Hepatic stellate cell (primary cell): ENCODE measurements around the gene POLR2E.

Source experiments
- DNase-seq: peaks from one replicate; pipeline ENCODE4 v3.0.0; 2011; ENCODE audit warnings: low spot score

Gene POLR2E

DNA sequence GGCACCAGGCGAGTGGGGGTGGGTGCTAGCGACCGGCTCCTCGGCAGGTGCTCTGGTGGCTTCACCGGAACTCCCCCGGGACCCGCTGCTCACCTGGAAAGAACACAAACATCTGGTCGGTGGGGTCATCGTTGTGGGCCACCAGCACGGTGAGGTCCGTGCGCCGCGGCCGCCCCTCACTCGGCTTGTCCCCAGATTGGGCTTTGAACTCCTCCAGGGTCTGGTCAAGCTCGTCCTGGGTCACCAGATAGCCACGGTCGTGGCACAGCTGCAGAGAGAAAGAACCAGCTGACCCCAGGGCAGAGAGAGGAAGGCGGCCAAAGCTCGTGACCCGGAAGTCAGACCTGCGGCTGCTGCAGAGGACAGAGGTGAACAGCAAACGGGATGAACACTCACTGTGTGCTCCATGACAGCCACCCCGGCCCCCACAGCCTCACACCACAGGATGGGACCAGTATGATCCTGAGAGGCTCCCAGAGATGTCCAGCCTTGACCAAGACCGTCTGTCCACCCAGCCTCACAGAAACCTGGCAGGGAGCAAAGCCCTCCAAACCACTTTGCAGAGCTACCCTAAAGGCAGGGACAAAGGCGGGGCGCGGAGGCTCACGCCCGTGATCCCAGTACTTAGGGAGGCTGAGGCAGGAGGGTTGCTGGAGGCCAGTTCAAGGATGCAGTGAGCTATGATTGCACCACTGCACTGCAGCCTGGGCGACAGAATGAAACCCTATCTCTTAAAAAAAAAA, 1.2 kb downstream of the POLR2E start:
- DNase-seq, result no peak

DNA sequence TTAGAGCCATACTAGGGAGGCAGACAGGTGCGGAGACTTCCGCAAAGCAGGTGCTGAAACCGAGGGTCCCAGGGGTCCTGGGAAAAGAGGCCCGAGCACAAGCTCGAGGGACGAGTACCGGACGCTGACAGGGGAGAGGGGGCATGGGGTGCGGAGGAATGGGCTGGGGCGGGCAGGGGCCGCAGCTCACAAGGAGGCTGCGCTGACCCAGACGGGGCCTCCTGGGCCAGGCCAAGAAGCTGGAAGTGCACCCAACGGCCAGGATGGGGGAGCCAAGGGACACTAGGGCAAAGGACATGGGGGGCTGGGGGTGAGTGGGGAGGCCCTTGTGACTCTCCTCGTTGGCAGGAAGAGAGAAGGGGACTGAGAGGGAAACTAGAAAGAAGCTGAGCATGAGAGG, 1.8 kb downstream of the POLR2E start:
- DNase-seq, result no peak

DNA sequence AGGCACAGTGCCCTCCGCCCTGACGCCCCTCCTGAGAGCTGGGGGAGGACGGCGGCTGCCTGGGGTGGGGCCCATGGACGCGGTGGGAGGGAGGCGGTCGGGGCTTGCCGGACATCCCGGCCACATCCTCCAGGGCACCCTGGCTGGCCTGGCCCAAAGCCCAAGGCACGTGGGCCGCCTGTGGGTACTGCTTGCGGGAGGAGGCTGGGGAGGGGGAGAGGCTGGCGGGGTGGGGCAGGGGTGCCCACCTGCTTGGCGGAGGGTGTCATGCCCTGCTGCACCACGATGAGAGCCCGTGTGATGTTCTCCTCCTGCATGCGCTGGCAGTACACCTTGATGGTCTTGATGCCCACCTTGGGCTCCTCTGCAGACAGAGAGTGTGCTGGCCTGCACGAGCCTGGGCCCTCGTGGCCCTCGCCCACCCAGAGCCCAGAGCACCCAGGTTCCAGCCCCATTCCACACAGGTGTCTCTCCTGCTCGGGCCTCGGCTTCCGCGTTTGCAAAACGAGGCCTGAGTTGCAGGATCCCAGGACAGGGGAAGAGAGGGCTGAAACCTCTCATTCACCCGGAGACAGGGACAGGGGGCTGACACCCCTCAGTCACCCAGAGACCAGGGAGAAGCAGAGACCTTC, 3.5 kb downstream of the POLR2E start:
- DNase-seq, result no peak

DNA sequence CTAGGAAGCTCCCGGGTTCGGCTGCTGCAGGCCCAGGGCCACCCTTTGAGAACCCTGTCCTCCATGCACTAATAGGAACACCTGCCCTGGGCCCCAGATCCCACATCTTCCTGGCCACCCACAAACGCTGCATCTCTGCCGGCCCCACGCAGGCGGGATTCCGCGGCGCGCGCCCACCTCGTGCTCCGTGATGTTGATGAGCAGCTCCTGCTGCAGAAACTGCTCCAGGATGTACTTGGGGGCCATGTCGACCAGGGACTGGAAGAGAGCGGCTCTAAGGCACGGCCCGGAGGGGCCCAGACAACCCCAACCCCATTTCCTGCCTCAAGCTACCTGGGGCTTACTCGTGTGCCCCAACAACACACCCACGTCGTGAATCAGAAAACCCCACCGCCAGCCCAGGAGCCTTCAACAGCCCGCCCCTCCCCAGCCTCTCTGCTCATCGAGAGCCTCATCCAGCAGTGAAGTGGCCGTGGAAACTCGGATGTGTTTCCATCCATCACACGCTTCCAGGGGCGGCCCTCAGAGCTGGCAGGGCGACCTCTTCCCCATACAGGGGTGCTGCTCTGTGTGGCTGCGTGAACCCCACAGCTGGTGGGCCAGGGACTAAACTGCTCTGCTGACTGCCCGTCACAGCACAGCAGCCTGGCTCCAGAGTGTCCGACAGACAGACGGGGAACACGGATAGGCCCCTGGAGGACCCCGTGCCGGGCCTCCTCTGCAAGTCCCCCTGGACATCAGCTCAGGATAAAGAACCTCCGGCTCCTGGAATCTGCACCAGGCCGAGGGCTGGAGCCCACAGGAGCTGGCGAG, 4.2 kb downstream of the POLR2E start:
- no peak for DNase-seq

DNA sequence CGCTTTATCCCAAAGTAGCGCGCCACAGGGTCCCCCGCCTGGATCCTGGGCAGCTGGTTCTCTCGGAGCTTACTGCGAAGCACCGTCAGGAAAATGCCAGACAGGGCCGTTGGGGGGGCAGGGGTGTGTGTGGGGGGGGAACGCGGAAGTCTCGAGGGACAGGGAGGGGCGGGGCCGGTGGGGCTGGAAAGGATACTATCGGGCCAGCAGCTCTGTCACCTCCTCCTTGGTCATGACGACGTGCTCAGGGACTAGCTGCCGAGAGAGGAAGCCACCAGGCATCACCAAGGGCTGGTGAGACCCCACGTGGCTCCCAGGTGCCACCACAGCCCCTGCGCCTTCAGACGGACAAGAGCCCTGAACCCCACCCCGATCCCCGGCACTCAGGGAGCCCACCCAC, 5.3 kb downstream of the POLR2E start:
- DNase-seq, result no peak

DNA sequence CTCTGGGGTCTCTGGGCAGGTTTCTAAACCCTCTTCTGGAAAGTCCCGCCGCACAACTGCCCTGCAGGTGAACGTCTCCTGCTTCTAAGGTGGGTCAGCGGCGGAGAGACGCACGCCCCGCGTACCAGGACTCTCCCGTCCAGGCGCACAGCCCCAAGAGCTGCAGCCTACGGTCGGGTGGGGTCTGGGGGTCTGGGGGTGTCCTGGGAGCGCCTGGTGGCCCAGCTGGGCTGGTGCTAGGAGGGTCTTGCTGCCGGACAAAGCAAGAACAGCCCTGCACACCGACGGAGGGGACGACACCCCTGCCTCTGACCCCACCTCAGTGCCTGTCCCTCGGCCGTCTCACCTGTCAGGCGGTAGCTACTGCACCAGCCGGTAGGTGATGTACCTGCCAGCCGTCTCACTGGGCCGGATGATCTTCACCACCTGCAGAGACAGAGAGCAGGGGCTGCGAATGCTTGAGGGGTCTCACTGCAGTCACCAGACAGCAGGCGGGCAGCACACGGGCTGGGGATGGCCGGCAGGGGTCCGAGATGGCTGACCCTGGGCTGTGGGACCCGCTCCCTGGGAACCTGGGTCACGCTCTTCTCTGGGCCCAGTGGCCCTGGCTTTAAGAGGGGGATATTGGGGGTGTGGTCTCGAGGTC, 5.9 kb downstream of the POLR2E start:
- no peak for DNase-seq

DNA sequence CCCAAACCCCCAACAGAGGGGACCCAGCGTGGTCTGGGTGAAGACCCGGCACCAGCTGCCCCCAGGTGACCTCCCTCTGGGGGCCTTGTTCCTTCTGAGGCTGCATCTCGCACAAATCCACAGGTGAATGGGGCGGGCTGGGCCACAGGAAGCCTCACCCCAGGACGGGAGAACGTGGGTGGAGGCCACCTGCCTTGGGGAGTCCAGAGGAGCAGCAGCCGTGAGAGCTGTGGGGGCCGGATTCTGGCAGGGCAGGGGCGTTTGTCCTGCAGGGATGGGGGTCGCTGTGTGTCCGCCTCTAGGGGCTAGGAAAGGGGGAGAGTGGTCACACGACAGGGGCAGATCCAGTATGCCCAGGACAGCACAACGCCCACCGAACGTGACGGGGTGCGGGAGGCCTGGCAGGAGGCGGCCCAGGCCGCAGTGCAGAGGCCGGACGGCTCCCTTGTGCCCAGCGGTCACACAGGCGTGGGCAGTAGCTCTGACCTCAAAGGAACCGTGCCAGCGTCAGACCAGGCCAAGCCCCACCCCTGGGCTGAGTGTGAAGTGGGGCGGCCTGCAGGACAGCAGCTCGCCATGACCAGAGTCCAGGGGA, 6.7 kb downstream of the POLR2E start:
- no peak for DNase-seq

DNA sequence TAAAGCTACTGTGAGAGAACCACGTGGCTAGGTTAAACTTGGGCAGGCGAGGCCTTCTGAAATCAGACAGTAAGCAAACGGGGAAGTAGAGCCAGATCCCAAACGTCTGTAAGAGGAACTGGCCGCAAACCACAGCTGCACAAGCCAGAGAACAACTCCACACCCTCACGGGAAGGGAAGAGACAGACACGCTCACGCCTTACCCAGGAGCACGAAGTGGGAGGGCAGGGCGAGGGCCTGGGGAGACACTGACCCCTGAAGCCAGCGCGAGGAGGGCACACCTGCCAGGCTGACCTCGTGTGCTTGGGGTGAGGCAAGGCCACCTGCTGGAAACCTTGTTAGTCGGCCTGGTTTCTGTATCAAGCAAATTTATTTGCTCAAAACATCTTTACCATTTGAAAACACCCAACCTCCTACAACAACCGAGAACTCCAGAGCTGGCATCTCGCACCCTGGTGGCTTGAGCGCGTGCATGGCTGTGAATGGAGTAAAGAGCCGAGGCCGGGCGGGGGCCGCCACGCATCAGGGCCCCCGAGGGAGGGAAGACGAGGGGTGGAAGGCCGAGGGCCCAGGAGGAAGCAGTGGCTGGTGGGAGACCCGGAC, 7.3 kb downstream of the POLR2E start:
- DNase-seq, result no peak

DNA sequence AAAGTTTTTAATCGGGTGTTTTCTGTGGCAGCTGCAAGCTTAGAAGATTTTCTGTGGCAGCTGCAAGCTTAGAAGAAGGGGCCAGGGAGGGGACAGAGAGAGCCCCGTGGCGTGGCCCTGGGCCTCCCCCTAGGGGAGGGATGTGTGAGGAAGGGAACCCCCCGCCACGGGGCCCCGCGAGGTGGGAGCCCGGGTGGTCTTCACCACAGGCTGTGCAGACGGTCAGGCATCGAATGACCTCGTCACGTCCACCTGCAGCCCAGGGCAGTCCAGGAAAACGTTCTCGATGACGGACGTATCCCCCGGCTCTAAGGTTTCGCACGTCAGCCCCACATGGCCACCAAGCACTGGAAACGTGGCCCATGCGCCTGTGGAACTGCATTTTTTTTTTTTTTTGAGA, 8.6 kb downstream of the POLR2E start:
- DNase-seq, result no peak

DNA sequence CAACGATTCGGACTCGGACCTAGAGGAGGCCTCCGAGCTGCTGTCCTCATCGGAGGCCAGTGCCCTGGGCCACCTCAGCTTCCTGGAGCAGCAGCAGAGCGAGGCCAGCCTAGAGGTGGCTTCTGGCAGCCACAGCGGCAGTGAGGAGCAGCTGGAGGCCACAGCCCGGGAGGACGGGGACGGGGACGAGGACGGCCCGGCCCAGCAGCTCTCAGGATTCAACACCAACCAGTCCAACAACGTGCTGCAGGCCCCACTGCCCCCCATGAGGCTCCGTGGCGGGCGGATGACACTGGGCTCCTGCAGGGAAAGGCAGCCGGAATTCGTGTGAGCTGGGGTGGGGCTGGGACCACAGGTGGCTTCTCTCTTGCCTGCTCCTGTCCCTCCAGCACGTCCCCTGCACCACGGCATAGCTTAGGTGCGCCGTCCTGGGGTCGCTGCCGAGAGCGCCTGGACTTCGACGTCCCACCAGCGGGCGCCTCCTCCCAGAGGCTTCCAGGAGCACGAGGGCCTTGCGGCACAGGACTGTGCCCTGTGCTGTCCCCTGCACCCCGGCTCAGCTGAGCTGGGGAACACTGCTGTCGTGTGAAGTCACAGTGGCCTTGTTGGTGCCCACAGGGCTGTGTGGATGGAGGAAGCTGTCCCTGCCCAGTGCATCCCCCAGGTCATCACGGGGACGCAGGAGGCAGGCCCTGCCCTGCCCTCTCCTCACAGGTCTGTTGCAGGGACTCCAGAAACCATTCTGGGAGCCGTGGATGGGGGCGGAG, 9.3 kb downstream of the POLR2E start:
- DNase-seq, result no peak

DNA sequence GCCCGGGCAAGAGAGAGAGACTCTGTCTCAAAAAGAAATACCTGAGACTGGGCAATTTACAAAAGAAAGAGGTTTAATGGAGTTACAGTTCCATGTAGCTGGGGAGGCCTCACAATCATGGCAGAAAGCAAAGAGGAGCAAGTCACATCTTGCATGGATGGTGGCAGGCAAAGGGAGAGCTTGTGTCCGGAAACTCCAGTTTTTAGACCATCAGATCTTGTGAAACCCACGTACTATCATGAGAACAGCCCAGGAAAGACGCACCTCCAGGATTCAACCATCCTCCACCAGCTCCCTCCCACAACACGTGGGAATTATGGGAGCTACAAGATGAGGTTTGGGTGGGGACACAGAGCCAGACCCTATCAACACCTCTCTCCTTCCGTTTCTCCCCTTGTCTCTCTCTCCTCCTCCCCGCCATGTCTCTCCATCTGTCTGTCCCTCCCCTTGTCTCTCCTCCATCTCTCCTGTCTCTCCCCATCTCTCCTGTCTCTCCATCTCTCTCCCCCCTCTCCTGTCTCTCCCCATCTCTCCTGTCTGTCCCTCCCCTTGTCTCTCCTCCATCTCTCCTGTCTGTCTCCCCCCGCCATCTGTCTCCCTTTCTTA, 10.0 kb downstream of the POLR2E start:
- DNase-seq, result no peak

DNA sequence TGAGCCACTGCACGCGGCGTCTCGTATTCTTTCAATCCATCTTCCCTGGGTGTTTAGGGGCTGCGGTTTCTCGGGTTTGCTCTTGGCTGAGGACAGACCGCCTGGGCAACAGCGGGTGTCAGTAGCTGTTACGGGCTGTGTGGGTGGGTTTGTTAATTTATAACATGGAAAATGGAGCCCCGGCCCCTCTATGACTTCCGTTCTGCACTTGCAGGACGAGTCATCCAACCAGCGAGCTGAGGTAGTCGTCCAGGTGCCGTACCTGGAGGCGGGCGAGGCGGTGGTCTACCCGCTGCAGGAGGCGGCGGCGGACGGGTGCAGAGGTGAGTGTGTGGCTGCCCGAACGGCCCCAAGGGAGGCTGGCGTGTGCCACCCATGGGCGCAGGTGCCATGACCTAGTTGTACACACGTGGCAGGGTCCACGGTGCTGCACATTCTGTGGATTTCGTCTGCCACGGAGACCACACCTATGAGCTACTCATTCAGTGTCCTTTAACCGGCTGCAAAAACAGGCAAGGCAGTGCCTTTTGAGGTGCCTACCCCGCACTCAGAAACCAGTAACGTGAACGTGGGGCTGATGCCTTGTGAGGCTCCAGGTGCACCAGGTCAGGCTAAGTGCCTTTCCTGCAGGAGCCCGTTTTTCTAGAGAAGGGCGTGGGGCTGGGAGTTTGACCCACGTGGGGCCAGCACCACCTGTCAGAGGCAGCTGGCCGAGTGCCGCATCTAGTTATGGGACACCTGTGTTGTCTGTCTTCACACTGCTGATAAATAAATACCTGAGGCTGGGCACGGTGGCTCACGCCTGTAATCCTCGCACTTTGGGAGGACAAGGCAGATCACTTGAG, 10.9 kb downstream of the POLR2E start:
- no peak for DNase-seq

DNA sequence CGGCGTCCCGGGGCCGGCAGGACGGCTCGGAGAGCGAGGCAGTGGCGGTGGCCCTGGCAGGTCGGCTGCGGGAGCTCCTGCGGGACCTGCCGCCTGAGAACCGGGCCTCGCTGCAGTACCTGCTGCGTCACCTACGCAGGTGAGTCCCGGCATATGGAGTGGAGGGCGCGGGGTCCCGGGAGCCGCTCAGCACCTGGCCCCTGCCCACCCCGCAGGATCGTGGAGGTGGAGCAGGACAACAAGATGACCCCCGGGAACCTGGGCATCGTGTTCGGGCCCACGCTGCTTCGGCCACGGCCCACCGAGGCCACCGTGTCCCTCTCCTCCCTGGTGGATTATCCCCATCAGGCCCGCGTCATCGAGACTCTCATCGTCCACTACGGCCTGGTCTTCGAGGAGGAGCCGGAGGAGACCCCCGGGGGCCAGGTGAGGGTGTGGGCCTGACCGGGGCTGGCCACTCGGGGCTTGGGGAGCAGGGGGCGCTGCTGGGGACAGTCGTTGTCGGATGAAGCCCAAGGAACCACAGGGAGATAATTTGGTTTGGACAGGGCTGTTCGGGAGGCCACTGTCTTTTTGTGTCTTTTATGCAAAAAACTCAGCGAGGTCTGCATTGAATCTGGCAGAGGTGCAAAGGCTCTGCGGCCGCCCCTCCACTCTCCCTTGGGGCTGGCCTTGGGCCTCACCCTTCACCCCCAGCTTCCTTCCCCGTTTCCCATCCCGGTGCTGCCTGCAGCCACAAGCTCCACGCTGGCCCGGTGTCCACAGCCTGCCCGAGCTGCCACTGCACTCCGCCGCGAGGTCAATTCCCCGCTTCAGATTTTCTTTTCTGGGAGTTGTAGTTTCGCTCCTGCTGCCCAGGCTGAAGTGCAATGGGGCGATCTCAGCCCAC, 12.0 kb downstream of the POLR2E start:
- DNase-seq, result no peak

DNA sequence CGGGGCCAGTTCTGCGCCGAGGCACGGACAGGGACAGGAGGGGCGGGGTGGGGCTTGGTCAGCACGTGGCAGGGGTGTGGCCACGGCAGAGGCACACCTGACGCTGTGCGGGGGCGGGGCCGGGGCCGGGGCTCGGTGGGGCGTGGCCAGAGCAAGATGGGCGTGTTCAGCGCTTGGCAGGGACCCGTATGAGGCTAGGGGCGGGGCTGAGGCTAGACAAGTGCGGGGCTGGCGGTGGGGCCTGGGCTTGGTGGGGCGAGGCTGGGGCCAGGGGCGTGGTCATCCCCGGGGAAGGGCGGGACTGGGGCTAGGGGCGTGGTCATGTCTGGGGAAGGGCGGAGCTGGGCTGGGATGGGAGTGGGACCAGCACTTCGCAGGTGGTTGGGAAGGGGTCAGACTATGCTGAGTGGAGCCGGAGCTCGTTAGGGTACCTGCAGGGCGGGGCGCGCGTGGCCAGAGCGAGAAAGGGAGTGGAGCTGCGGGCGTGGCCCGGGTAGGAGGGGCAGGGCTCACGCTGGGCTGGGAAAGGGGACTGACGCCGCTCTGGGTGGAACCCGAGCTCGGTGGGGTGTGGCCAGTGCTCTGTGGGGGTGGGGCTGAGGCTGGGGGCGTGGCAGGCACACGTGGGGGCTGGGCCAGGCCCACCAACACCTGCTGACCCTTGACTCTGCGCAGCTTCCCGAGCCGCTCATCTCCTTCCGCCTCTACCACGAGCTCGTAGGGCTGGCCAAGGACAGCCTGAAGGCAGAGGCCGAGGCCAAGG, 12.8 kb downstream of the POLR2E start:
- DNase-seq, result peak; percentile 66

DNA sequence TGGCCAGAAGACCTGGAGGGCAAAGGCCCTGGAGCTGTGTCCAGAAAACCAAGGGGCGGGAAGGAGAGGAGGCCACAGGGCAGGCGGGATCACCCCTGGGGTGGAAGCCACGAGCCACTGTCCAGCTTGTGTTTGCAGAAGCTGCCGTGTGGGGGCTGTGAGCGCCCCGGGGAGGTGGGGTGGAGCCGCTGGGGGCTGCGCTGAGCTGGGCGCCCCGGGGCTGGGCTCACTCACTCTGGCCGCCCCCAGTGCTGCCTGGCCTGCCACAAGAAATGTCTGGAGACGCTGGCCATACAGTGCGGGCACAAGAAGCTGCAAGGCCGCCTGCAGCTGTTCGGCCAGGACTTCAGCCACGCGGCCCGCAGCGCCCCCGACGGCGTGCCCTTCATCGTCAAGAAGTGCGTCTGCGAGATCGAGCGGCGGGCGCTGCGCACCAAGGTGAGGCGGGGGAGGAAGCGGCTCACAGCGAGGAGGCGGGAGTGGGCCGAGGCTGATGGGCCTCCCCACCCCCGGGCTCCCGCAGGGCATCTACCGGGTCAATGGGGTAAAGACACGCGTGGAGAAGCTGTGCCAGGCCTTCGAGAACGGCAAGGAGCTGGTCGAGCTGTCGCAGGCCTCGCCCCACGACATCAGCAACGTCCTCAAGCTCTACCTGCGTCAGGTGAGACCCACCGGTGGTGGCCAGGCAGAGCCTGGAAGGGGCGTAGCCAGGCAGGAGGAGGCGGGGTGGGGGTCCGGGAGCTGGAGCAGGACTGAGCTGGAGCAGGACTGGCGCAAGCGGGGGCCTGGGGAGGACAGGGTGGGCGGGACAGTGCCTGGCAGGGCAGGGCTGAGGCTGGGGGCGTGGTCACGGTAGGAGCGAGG, 13.6 kb downstream of the POLR2E start:
- no peak for DNase-seq

DNA sequence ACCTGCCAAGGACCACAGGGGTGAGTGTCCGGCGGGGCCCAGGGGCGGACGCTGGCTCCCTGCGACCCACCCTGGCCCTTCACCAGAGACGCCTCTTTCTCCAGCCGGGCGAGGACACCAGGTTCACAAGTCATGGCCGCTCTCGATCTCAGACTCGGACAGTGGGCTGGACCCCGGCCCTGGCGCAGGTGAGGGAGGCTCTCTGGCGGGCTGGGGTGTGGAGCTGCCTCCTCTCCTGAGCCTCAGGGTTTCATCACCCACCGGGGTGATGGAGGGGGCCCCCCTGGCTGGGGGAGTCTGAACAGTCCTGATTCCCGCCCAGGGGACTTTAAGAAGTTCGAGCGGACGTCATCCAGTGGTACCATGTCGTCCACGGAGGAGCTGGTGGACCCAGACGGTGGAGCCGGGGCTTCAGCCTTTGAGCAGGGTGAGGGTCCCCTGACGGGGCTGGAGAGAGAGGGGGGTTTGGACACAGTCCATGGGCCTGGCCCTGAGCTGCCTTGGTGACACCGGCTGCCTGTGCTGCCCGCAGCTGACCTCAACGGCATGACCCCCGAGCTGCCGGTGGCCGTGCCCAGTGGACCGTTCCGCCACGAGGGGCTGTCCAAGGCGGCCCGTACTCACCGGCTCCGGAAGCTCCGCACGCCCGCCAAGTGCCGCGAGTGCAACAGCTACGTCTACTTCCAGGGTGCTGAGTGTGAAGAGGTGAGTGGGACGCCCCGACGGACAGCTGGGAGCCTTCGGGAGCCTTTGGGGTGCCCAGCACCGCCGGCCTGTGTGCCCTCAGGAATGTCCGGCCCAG, 14.6 kb downstream of the POLR2E start:
- no peak for DNase-seq
